Measurements from ENCODE around the gene PPFIA2.
"Not testable (repeated sequence)": the region's sequence is repeated elsewhere in the genome, so short reads cannot be mapped to it uniquely, and the experiment has no call there.

PPFIA2 gene

DNA sequence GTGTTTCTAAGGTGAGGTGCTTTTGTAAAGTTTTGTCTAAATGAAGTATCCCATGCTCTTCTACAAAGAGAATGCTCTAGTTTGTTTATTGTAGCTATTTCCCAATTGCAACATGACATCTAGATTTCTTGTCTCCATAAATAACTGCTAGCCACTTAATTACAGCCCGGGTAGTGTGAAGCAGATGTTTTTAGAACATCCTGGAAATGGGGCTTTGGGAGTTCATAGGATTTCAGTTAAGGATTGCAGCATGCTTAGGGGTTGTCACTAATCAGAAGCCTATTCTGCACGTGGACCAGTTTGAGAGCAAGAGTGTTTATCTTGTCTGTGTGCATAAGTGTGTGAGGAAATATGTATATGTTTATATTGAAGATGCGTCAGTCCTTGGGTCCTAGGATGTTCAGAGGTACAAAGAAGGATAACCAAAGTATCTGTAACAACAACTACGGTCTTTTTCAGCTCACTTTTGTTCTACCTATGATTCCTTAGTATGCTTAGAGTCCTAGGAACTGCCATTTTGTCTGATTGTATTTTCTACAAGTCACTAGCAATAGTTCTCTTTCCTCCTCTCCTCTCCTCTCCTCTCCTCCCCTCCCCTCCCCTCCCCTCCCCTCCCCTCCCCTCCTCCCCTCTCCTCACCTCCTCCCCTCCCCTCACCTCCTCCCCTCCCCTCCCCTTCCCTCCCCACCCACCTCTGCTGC lies 546.0 kb downstream of the PPFIA2 start:
- H3K4me3 ChIP-seq (ENCODE audit: control insufficient read depth, low read depth, low read length) = no peak overlapping the region
- DNase-seq (ENCODE audit: low read depth) = no peak
- TF ChIP-seq, protein P1, sequence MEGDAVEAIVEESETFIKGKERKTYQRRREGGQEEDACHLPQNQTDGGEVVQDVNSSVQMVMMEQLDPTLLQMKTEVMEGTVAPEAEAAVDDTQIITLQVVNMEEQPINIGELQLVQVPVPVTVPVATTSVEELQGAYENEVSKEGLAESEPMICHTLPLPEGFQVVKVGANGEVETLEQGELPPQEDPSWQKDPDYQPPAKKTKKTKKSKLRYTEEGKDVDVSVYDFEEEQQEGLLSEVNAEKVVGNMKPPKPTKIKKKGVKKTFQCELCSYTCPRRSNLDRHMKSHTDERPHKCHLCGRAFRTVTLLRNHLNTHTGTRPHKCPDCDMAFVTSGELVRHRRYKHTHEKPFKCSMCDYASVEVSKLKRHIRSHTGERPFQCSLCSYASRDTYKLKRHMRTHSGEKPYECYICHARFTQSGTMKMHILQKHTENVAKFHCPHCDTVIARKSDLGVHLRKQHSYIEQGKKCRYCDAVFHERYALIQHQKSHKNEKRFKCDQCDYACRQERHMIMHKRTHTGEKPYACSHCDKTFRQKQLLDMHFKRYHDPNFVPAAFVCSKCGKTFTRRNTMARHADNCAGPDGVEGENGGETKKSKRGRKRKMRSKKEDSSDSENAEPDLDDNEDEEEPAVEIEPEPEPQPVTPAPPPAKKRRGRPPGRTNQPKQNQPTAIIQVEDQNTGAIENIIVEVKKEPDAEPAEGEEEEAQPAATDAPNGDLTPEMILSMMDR (IDR thresholded peaks at IDR 0.05; ENCODE audit: control insufficient read depth, insufficient read depth, low read depth, low read length, missing control alignments) = no peak

DNA sequence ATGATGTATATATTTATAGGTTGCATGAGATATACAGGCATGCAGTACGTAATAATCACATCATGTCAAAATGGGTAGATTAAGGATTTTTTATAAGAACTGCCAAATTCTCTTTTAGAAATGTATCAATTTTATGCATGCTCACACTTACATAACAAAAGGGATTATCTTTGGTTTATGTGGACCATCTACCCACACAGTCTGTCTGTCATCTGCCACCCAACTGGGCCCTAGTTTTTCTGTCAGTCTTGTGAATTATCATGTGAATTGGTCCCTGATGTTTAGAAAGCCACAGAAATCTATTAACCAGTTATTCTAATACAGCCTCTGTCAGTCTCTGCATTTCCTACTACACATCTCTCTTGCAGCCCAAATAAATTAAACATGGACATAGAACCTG lies 547.8 kb downstream of the PPFIA2 start:
- H3K4me3 ChIP-seq (ENCODE audit: control insufficient read depth, low read depth, low read length) = no peak overlapping the region
- no peak for DNase-seq (ENCODE audit: low read depth)
- TF ChIP-seq, protein P1 (IDR thresholded peaks at IDR 0.05; ENCODE audit: control insufficient read depth, insufficient read depth, low read depth, low read length, missing control alignments) = no peak

DNA sequence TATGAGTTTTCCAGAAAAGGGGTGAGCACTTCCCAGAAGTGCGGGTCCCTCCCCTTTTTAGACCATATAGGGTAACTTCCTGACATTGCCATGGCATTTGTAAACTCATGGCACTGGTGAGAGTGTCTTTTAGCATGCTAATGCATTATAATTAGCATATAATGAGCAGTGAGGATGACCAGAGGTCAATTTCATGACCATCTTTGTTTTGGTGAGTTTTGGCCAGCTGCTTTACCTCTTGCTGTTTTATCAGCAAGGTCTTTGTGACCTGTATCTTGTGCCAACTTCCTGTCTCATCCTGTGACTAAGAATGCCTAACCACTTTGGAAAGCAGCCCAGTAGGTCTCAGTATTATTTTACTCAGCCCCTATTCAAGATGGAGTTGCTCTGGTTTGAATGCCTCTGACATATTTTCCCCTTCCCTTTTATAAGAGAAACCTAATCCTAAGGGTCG lies 549.4 kb downstream of the PPFIA2 start:
- DNase-seq (ENCODE audit: low read depth) = peak; percentile 28

DNA sequence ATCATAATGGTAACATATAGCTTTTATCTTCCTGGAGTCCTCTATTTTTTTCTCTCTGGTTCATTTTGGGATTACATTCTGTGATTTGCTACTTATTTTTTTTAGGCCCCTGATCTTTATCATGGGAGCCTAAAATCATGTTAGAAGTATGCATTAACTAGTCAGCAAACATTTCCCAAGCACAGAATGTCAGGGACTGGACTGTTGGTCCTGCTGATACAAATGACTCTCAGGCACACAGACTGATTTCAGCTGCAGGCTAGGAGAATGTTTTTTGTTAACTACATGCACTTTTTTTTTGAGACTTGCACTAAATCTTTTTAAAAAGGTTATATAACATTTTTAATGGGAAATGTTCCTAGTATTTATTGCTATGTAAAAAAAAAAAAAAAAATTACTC lies 550.1 kb downstream of the PPFIA2 start:
- TF ChIP-seq, protein P1 (IDR thresholded peaks at IDR 0.05; ENCODE audit: control insufficient read depth, insufficient read depth, low read depth, low read length, missing control alignments) = no peak
- DNase-seq (ENCODE audit: low read depth) = peak; percentile 14
- no peak overlapping the region for H3K4me3 ChIP-seq (ENCODE audit: control insufficient read depth, low read depth, low read length)

More for the DNA sequence above, 549.4 kb downstream of the PPFIA2 start:
- not testable (repeated sequence) for H3K4me3 ChIP-seq (ENCODE audit: control insufficient read depth, low read depth, low read length)

DNA sequence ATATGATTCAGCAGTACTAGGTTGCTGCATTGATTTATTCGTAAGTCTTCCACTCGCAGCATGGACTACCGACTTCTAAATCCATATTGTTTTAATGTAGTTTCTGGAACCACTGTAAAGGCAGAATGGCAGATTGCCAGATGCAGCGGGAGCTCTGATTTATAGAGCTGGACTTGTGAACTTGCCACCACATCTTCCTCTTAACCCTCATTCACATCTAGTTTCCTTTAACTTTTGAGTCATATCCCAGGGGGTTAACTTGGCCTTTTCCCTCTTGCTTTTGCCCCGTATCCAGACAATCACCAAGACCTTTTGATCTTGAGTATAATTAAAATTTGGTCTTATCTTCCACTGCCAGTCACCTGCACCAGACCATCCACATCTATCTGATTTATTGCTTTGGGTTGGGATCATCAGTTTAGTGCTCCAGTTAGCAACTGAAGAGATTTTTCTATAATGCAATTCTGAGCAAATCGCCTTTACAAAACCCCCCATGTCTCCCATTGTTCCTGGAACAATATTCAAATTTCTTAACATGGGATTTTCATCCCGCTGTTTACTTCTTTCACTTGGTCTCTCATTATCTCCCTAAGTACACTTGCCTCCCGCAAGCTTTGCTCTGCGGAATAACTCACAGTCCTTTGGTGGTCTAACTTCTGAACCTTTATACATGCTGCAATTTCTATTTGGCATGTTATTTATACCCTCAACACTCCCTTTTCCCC lies 550.8 kb downstream of the PPFIA2 start:
- no peak overlapping the region for H3K4me3 ChIP-seq (ENCODE audit: control insufficient read depth, low read depth, low read length)
- TF ChIP-seq, protein P1 (IDR thresholded peaks at IDR 0.05; ENCODE audit: control insufficient read depth, insufficient read depth, low read depth, low read length, missing control alignments) = no peak
- no peak for DNase-seq (ENCODE audit: low read depth)

All from AG09309 (cell line).